Epidermal melanocyte (primary cell): ENCODE results near the gene TNRC6B.
"Not testable (repeated sequence)": the region's sequence is repeated elsewhere in the genome, so short reads cannot be mapped to it uniquely, and the experiment has no call there.

Experiments used
- DNase-seq: peaks from one replicate; pipeline ENCODE4 v3.0.0; 2011; ENCODE audit warnings: low spot score; ENCODE audit not compliant: insufficient read length

Gene TNRC6B

GRCh38 chr22:40347300-40347699 is 169.6 kb downstream of the TNRC6B start:
- DNase-seq: no peak

- peak; percentile 50 for DNase-seq
Measured at GRCh38 chr22:40348025-40348658, 170.4 kb downstream of the TNRC6B start.

DNA sequence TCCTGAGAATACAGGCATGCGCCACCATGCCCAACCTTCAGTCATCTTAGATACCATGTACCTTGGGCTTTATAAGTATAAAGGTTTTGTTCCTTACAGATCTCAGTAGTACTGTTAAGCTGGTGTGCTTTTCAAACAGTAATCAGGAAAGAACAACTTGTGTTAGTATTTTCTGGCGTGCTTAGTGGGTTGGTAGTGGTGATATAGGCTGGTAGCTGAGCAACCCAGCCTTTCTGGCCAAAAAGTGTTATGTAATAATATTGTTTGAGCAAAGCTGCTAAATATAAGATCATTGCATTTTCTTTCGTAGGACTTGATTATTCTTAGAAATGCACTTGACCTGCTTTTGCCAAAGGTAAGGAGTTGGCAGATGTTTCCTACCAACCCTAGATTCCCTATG is 175.0 kb downstream of the TNRC6B start:
- no peak for DNase-seq

- DNase-seq: no peak
Measured at GRCh38 chr22:40361100-40361499, 183.4 kb downstream of the TNRC6B start.

- no peak for DNase-seq
Measured at GRCh38 chr22:40363059-40363458, 185.3 kb downstream of the TNRC6B start.

DNA sequence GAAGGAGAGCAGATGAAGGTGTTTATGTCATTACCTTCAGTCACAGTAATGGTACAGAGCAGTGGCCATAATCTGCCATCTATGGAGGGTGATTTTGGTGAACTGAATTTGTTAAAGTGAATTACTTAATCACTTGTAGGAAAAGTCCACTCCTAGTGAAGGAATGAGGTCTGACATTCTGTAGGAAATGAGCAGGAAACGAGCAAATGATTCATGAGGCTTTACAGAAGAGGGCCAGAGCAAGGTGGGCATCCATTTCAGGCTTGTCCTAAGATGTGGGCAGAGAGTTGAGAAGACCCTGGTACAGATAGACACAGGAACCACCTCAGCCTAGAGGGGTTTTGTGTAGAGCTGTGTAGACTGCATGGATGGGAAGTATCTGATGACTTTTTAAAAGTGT is 186.7 kb downstream of the TNRC6B start:
- no peak for DNase-seq

- DNase-seq: no peak
Measured at GRCh38 chr22:40366068-40366467, 188.3 kb downstream of the TNRC6B start.

DNA sequence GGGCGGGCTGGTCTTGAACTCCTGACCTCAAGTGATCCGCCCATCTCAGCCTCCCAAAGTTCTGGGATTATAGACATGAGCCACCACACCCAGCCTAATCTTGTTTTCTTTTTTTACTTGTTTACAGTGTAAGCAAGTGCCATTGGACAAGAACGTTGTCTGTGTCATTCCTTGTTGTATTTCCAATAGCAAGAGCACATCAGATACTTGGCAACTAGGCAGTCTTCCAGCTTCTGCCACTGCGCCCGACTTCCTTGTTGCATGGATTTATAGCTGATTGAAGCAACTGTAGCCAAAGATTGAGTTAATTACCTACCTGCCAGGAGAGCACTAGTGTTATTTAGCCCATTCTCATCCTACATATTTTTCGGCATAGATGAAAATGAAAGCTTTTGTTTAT is 189.6 kb downstream of the TNRC6B start:
- DNase-seq: no peak

DNA sequence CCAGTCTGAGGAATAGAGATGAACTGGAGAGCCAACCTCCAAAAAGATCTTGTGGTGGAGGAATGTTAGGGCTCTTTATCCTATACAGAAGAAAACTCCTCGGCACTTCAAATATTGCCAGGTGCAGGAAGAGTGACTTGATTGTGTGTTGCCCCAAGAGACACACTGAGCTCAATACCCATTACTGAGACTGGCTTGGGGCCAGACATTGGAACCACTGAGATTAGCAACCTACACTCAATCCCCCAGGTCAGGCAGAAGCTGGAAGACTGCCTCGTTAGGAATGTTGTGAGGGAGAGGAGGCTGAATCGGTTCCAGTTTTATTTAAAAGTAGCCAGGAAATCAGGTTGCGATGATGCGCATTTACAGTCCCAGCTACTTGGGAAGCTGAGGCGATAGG is 190.3 kb downstream of the TNRC6B start:
- no peak for DNase-seq

DNA sequence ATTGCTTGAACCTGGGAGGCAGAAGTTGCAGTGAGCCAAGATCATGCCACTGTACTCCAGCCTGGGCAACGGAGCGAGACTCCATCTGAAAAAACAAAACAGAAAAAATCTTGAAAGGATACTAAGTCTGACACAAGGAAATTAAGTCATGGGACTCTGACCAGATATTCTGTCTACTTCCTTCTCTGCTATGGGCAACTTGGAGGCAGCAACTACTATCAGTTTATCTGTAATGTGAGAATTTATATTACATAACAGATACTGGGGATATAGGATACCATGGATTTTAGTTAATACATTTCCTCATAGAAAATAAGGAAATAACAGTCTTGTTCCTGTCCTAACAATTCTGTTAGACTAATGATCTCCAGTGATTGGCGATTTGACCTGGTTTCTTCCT is 191.1 kb downstream of the TNRC6B start:
- DNase-seq: no peak

- no peak for DNase-seq
Measured at GRCh38 chr22:40374567-40374966, 196.8 kb downstream of the TNRC6B start.

DNA sequence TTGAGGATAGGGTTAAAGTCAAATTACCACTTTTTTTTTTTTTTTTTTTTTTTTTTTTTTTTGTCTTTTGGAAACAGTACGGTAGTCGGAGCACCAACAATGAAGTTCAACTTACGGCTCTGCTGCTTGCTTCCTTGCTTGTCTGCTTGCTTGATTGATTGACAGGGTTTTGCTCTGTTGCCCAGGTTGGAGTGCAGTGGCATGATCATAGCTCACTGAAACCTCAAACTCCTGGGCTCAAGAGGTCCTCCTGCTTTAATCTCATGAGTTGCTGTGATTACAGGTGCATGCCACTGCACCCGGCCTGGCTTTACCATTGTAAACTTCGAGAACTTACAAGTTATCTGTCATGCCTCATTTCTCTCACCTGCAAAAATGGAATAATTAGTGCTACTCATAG is 198.4 kb downstream of the TNRC6B start:
- no peak for DNase-seq

DNA sequence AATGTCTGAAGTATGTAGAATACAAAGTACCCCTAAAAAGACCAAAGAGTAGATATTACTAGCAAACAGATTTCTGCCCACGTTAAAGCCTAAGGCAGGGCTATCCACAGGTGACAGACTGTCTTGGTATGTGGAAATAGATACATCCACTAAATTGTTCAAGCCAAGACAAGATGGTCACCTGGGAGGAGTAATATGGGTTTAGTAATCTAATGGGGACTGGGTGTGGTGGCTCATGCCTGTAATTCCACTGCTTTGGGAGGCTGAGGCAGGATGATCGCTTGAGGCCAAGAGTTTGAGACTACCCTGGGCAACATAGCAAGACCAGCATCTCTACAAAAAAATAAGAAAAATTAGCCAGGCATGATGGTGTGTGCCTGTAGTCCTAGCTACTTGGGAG is 200.2 kb downstream of the TNRC6B start:
- DNase-seq: no peak

DNA sequence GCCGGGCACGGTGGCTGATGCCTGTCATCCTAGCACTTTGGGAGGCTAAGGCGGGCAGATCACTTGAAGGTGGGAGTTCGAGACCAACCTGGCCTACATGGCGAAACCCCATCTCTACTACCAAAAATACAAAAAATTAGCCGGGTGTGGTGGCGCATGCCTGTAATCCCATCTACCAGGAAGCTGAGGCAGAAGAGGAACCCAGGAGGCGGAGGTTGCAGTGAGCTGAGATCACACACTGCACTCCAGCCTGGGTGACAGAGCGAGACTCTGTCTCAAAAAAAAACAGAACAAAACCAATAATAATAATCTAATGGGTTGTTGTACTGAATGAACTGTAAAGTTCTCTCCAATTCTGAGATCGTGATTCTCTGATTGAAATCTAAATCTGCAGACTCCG is 200.7 kb downstream of the TNRC6B start:
- not testable (repeated sequence) for DNase-seq

- DNase-seq: no peak
Measured at GRCh38 chr22:40381461-40381860, 203.7 kb downstream of the TNRC6B start.

DNA sequence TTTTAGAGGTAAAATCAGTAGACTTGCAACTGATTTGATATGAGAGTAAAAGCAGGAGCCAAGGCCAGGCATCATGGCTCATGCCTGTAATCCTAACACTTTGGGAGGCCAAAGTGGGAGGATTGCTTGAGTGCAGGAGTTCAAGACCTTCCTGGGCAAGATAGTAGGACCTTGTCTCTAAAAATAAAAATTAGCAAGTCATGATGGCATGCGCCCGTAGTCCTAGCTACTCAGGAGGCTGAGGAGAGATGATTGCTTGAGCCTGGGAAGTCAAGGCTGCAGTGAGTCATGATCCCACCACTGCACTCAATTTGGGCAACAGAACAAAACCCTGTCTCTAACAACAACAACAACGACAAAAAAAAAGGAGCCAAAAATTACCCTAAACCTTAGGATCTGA is 206.2 kb downstream of the TNRC6B start:
- no peak for DNase-seq

DNA sequence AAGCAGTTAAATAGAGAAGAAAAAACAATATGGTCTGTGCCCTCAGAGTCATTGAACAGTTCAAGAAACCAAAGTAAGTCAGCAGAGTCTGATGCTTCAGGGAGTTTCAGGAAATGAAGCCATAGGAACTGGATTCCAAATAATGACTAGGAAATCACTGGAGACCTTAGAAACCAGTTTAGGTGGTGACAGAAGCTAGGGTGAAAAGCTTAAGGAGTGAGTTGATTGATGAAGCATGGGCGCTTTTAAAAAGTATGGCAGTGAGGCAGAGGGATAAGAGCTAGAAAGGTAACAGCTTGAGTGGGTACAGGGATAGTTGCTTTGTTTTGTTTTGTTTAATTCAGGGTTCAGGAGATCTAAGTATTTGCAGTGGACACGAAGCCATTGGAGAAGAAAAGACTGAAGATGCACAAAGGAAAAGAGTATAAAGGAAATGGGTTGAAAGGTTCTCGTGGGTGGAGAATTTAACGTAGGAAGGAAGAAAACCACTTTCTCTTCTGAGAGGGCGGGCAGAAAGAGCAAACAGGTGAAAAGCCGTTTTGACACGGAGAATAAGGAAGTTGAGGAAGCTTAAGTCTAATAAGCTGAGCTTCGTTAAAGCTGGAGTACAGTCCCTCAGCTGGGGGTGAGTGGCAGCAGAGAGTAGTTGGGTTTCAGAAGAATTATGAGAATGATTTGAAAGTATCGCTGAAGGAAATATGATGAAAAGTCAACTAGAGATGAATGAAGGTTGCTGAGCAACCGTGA is 207.5 kb downstream of the TNRC6B start:
- no peak for DNase-seq
